Thoracic aorta (tissue), 2 donors: ENCODE results near the gene ZNF385C. TPM values are rescaled to one million over a fixed set of nuclear protein-coding genes. Genes with fewer than 3 reads are reported as not detected.

Experiments used
- ATAC-seq: fragments of 150-250 bp; one replicate; pipeline ENCODE4 v1.8.0; 2017; ENCODE audit warnings: low read depth; ENCODE audit not compliant: insufficient number of reproducible peaks, low FRiP score
- DNase-seq: peaks from one replicate; pipeline ENCODE4 v3.0.0-alpha.2; 2020; ENCODE audit warnings: low spot score
- H3K27ac ChIP-seq, 2 donors: fragments of 200-600 bp; sonication (generic); 1 replicate in 1 of 2; 2 replicates in 1 of 2; pipeline ENCODE4 v1.5.1; 2016; ENCODE audit warnings: mild to moderate bottlenecking in 2 of 2, moderate library complexity in 2 of 2
- H3K27me3 ChIP-seq: fragments of 200-600 bp; sonication (generic); replicated peaks from 2 replicates; pipeline ENCODE4 v1.6.0; 2016; ENCODE audit warnings: mild to moderate bottlenecking; ENCODE audit not compliant: insufficient read depth
- H3K36me3 ChIP-seq: fragments of 200-600 bp; sonication (generic); one replicate; pipeline ENCODE4 v1.5.1; 2016
- H3K4me1 ChIP-seq, 2 donors: fragments of 200-600 bp; sonication (generic); 1 replicate in 1 of 2; 2 replicates in 1 of 2; pipeline versions ENCODE4 v1.5.1 to v1.6.0; 2016; ENCODE audit warnings: low read depth in 2 of 2, mild to moderate bottlenecking in 1 of 2; ENCODE audit not compliant: control insufficient read depth in 1 of 2
- H3K4me3 ChIP-seq: fragments of 200-600 bp; sonication (generic); 2 replicates; pipeline ENCODE4 v1.5.1; 2016; ENCODE audit warnings: mild to moderate bottlenecking
- H3K9me3 ChIP-seq: fragments of 200-600 bp; sonication (generic); 2 replicates; pipeline ENCODE4 v1.5.1; 2016
- total RNA-seq, 2 donors: library from RNA; depleted of rRNA; stranded (reverse); fragments of >200 nt; gene quantifications; one replicate each; pipeline versions ENCODE4 v1.1.0 to v1.2.3, GENCODE V29; 2016
- TF ChIP-seq, protein P1 (sequence below): fragments of 200-600 bp; sonication (generic); IDR thresholded peaks from one replicate; pipeline ENCODE4 v1.5.1; 2019; ENCODE audit warnings: antibody characterized with exemption

The ZNF385C gene
- total RNA-seq, 2 donors from 2014 or later, result not detected

- Histone ChIP-seq H3K27me3 (peaks cover 4% of the 10 kb centered on the region), H3K4me3 (peak overlapping the region; percentile 80), H3K27ac (no peak overlapping the region), H3K9me3 (no peaks in the 10 kb centered on the region), H3K4me1 (no peaks in the 10 kb centered on the region), H3K36me3 (no peaks in the 10 kb centered on the region)
- DNase-seq (no peak), ATAC-seq (no peak)
- TF ChIP-seq, protein P1, sequence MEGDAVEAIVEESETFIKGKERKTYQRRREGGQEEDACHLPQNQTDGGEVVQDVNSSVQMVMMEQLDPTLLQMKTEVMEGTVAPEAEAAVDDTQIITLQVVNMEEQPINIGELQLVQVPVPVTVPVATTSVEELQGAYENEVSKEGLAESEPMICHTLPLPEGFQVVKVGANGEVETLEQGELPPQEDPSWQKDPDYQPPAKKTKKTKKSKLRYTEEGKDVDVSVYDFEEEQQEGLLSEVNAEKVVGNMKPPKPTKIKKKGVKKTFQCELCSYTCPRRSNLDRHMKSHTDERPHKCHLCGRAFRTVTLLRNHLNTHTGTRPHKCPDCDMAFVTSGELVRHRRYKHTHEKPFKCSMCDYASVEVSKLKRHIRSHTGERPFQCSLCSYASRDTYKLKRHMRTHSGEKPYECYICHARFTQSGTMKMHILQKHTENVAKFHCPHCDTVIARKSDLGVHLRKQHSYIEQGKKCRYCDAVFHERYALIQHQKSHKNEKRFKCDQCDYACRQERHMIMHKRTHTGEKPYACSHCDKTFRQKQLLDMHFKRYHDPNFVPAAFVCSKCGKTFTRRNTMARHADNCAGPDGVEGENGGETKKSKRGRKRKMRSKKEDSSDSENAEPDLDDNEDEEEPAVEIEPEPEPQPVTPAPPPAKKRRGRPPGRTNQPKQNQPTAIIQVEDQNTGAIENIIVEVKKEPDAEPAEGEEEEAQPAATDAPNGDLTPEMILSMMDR, result no peak
These were observed 47.3 kb downstream of the ZNF385C start for GRCh38 chr17:42051013-42051400.

- ATAC-seq (no peak), DNase-seq (no peak)
- TF ChIP-seq, protein P1, result peak; percentile 36
- peak within 1 kb of the TSS; percentile 80 for H3K4me3 ChIP-seq
- no peak within 1 kb of the TSS for H3K27ac ChIP-seq
- H3K9me3 ChIP-seq, result no peaks in the 10 kb centered on the region
- no peaks in the 10 kb centered on the region for H3K4me1 ChIP-seq
- H3K36me3 ChIP-seq, result no peaks in the 10 kb centered on the region
- peaks cover 4% of the 10 kb centered on the region for H3K27me3 ChIP-seq
These were observed 47.8 kb downstream of the ZNF385C start, which contains the start of gene C17orf113 for GRCh38 chr17:42050393-42051012. C17orf113 (minus strand) TSS chr17:42050601; CDS start chr17:42043376, 7,225 bp downstream.

- no peaks in the 10 kb centered on the region for H3K36me3 ChIP-seq
- TF ChIP-seq, protein P1, result no peak
- peak overlapping the region; percentile 80 for H3K4me3 ChIP-seq
- DNase-seq (no peak), ATAC-seq (no peak)
- peaks cover 4% of the 10 kb centered on the region for H3K27me3 ChIP-seq
- H3K27ac ChIP-seq, result no peak overlapping the region
- no peaks in the 10 kb centered on the region for H3K4me1 ChIP-seq
- no peaks in the 10 kb centered on the region for H3K9me3 ChIP-seq
These were observed 48.4 kb downstream of the ZNF385C start for GRCh38 chr17:42049834-42050392.

DNA sequence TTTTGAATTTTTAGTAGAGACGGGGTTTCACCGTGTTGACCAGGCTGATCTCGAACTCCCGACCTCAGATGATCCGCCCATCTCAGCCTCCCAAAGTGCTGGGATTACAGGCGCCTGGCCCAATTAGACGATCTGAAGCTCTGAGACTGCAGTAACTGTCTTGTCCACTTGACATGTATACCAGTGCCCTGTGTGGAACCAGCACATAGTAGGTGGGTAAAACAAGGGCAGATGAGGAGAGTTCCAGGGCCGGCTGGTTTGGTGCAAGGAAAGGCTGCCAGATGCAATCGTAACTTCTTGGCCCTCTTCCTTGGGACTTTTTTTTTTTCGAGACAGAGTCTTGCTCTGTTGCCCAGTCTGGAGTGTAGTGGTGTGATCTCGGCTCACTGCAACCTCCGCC is 50.9 kb downstream of the ZNF385C start:
- no peaks in the 10 kb centered on the region for H3K9me3 ChIP-seq
- no peak overlapping the region for H3K4me3 ChIP-seq
- no peaks in the 10 kb centered on the region for H3K36me3 ChIP-seq
- TF ChIP-seq, protein P1, result no peak
- H3K4me1 ChIP-seq, result no peaks in the 10 kb centered on the region
- ATAC-seq, result no peak
- no peak for DNase-seq
- H3K27ac ChIP-seq, result no peak overlapping the region
- no peaks in the 10 kb centered on the region for H3K27me3 ChIP-seq

DNA sequence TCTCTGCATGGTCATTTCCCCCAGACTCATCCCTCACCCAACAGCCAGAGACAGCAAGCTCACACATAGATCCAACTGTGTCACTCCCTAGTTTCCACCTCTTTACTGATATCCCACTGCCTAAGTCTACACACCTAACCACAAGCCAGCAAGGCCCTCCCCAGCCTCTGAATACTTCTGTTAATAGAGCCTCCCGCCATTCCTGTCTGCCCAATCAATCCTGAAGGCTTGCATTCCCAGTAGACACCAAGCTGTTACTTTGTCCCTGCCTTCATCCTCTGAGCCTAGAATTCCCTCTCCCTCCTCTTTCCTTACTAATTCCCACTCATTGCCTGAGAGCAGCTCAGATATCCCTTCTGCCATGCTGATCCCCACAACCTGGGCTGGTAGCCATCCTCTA is 52.6 kb downstream of the ZNF385C start:
- H3K4me1 ChIP-seq, result no peaks in the 10 kb centered on the region
- ATAC-seq, result no peak
- no peaks in the 10 kb centered on the region for H3K27me3 ChIP-seq
- DNase-seq, result no peak
- no peak overlapping the region for H3K27ac ChIP-seq
- no peak overlapping the region for H3K4me3 ChIP-seq
- H3K9me3 ChIP-seq, result no peaks in the 10 kb centered on the region
- TF ChIP-seq, protein P1, result no peak
- no peaks in the 10 kb centered on the region for H3K36me3 ChIP-seq
